ENCODE data around the gene HMG20B.

The HMG20B gene

DNA sequence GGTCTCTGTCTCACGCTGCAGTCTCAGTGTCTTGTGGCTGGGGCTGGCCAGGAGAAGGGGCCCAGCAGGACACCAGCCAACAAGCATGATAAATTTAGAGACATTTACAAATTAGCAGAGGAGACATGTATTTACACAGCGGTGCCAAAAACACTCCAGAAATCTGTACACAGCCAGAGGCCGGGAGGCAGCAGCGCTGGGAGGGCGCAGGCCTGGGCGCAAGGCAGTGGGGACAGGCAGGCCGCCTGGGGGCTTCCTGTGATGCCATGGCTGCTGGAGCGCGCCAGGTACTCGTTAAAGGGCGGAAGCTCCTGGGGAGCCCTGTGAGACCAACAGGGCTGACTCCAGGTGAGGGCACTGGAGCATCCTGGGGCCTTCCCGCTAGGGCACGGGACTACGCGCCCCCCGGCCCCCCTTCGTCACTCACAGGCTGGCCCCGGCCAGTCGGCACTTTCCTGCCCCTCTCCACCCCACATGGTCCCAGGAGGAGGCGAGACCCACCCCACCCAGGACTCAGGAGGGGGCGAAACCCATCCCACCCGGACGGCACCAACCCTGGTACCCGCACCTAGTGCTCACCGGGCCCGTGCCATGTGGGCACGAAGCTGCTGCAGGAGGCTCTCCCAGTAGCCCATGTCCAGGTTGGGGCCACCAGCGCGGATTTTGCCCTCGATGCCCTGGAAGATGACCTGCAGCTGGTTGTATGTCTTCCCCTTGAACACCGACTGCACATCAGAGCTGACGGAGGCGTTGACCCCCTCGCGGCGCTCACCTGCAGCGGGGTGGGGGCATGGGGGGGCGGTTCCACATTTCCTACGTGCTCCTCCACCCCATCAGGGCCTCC is 41.3 kb downstream of the HMG20B start:
- H3K4me3 ChIP-seq (ENCODE audit: low read depth, low read length), result no peak overlapping the region
- DNase-seq (ENCODE audit: low read depth), result no peak
- TF ChIP-seq, protein P1, sequence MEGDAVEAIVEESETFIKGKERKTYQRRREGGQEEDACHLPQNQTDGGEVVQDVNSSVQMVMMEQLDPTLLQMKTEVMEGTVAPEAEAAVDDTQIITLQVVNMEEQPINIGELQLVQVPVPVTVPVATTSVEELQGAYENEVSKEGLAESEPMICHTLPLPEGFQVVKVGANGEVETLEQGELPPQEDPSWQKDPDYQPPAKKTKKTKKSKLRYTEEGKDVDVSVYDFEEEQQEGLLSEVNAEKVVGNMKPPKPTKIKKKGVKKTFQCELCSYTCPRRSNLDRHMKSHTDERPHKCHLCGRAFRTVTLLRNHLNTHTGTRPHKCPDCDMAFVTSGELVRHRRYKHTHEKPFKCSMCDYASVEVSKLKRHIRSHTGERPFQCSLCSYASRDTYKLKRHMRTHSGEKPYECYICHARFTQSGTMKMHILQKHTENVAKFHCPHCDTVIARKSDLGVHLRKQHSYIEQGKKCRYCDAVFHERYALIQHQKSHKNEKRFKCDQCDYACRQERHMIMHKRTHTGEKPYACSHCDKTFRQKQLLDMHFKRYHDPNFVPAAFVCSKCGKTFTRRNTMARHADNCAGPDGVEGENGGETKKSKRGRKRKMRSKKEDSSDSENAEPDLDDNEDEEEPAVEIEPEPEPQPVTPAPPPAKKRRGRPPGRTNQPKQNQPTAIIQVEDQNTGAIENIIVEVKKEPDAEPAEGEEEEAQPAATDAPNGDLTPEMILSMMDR (IDR thresholded peaks at IDR 0.05; ENCODE audit: control insufficient read depth, extremely low read depth, insufficient read depth), result no peak

DNA sequence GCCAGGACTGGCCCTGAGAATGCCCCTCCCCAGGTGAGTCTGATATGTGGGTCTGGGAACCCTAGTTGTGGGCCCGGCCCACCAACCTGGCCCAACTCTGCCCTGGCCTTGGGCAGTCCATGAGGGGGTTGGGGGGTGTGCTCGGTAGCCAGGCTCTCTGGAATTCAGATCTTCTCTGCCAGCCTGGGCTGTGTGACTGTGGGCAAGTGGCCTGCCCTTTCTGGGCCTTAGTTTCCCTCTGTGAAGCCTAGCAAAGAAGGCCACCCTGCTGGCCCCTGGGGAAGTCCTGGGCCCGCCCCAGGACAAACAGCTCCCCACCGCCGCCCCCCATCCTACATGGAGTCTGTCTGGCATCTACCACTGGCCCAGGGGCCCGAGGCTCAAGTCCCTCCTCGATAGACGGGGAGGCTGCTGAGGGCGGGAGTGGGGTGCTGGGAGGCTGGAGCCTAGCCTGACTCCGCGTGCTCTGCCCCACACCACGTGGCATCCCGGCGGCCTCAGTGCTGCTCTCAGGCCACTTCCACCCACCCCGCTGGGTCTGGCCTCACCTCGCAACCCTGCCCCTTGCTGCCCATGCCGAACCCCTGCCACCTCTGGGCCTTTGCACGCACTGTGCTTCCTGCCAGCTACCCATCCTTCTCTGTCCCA is 42.2 kb downstream of the HMG20B start:
- no peak for DNase-seq (ENCODE audit: low read depth)
- no peak overlapping the region for H3K4me3 ChIP-seq (ENCODE audit: low read depth, low read length)
- TF ChIP-seq, protein P1 (IDR thresholded peaks at IDR 0.05; ENCODE audit: control insufficient read depth, extremely low read depth, insufficient read depth), result no peak

DNA sequence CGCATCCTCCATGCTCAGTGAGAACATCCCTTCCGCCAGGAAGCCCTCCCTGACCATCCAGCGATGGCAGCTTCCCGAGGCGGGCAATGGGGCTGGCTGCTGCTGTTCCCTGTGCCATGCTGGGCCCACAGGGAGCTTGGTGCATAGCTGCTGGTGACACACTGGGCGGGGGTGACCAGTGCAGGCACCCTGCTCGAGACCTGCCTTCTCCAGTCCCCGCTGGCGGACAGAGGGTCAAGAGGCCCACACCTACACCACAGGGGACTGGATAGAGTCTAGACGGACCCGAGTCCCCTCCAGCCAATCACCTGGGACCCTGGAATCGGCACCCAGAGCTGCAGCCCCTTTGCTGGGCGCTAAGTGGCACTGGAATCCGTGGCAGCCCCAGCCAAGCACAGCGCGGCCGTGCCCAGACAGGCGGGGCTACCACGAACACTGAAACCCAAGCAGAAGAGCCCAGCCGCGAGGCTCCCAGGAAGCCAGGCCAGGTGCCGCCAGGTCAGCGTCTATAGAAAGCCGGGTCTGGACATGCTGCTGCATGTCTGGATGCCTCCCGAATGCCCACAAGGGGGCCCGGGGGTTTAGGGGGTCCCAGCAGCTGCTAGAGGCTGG is 42.9 kb downstream of the HMG20B start:
- DNase-seq (ENCODE audit: low read depth), result no peak
- TF ChIP-seq, protein P1 (IDR thresholded peaks at IDR 0.05; ENCODE audit: control insufficient read depth, extremely low read depth, insufficient read depth), result no peak
- no peak overlapping the region for H3K4me3 ChIP-seq (ENCODE audit: low read depth, low read length)

DNA sequence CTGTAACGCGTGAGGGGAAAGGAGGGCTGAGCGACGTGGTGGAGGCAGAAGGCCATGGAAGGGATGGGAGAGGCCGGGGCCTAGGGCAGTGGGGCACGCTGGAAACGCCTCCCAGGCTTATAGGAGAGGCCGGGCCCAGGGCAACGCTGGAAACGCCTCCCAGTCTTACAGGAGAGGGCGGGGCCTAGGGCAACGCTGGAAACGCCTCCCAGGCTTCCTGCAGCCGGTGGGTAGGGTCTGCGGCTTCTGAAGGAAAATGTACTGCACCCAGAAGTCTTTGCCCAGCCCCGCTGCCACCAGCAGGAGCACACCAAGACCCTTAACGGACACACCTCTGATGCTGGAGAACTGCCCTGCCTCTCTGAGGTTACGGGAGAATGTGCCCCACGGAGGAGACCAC is 44.7 kb downstream of the HMG20B start:
- TF ChIP-seq, protein P1 (IDR thresholded peaks at IDR 0.05; ENCODE audit: control insufficient read depth, extremely low read depth, insufficient read depth), result no peak
- H3K4me3 ChIP-seq (ENCODE audit: low read depth, low read length), result no peak overlapping the region
- DNase-seq (ENCODE audit: low read depth), result no peak

DNA sequence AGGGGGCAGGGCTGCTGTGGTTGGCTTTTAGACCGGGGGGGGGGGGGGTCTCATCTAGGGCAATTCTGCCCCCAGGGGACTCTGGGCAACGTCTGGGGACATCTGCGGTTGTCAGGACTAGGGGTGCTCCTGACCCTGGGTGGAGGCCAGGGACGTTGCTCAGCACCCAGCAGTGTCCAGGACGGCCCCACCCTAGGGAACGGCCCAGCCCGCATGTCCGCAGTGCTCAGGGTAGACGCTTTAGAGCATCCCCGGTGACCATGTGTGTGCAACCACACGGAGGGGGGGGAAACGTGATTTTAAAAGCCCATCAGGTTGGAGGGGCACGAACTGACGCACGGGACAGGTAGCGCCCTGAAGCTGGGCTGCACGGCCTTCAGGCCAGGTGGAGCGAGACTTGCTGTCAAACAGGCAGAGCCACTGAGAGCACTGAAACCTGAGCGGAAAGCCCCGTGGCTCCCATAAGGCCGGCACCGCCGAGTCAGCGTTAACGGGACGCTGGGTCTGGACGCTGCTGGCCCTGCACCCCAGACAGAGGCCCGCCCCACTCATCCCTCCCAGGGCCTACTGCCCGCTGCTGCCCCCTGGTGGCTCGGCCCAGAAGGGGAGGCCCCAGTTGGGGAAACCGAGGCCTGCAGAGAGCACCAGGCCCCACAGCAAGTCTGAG is 45.5 kb downstream of the HMG20B start:
- TF ChIP-seq, protein P1 (IDR thresholded peaks at IDR 0.05; ENCODE audit: control insufficient read depth, extremely low read depth, insufficient read depth), result peak; percentile 84
- no peak for DNase-seq (ENCODE audit: low read depth)
- H3K4me3 ChIP-seq (ENCODE audit: low read depth, low read length), result no peak overlapping the region

DNA sequence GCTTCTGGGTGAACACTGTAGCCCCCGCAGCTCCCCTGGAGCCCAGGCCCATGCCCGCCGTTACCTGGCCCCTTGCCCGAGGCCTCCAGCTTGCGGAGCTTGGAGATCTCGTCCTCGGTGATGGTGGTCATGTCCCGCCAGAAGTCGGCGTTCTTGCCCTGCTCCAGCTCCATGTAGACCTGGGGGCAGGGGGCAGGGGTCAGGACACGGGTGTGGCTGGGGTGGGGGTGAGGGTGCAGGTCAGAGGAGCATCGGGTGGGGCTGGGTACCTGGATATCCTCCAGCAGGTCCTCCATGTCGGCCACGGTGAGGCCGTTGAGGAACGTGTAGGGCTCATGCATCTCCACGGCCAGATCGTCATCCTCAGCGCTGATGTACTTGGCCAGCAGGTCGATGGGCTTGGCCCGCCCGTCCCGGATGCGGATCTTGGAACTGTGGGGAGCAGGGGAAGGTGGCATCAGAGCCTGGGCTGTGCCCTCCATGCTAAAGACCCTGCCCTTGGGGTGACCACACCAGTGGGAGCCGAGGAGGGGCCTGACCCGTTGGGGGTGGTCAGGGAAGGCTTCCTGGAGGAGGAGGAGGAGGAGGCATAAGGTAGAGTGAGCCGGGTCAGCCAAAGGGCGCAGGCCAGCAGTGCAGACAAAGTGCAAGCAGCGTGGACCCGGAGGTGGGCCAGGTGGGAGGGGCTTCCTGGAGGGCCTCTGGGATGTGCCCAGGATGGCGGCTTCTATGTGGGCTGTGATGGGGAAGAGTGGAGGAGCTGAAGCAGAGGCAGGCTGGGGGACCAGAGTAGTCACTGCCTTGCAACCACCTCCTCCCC is 46.3 kb downstream of the HMG20B start:
- no peak overlapping the region for H3K4me3 ChIP-seq (ENCODE audit: low read depth, low read length)
- TF ChIP-seq, protein P1 (IDR thresholded peaks at IDR 0.05; ENCODE audit: control insufficient read depth, extremely low read depth, insufficient read depth), result no peak
- no peak for DNase-seq (ENCODE audit: low read depth)
